ENCODE measurements around the gene PDPN. TPM values are rescaled to one million over a fixed set of nuclear protein-coding genes. Genes with fewer than 3 reads are reported as not detected.

Gene PDPN
- total RNA-seq, 1 experiment from 2014 or later: 16.3 TPM

Small RNA genes lying within 50 kb of the gene (small RNA-seq; reads per million reads assigned to genes)
- not detected for gene RNA5SP41

Other genes with a start within 250 kb of the PDPN start
- not detected in 2 replicates for gene PRAMEF14, start 236.7 kb upstream of the PDPN start, total RNA-seq (2014; rRNA removed; shearing (Covaris generic))
- gene PRAMEF19, start 211.9 kb upstream of the PDPN start, total RNA-seq (2014; rRNA removed; shearing (Covaris generic)): not detected in 2 replicates
- not detected in 2 replicates for gene PRAMEF17, start 194.2 kb upstream of the PDPN start, total RNA-seq (2014; rRNA removed; shearing (Covaris generic))
- gene PRAMEF20, start 173.4 kb upstream of the PDPN start, total RNA-seq (2014; rRNA removed; shearing (Covaris generic)): not detected in 2 replicates
- gene LRRC38, start 69.8 kb upstream of the PDPN start, total RNA-seq (2014; rRNA removed; shearing (Covaris generic)): 0.43 and 0.71 TPM in 2 replicates
- 2.9 and 3.8 TPM in 2 replicates for gene PRDM2, start 116.4 kb downstream of the PDPN start, total RNA-seq (2014; rRNA removed; shearing (Covaris generic))